ENCODE data around the gene CD109.
"Not testable (repeated sequence)": the region's sequence is repeated elsewhere in the genome, so short reads cannot be mapped to it uniquely, and the experiment has no call there.

DNA sequence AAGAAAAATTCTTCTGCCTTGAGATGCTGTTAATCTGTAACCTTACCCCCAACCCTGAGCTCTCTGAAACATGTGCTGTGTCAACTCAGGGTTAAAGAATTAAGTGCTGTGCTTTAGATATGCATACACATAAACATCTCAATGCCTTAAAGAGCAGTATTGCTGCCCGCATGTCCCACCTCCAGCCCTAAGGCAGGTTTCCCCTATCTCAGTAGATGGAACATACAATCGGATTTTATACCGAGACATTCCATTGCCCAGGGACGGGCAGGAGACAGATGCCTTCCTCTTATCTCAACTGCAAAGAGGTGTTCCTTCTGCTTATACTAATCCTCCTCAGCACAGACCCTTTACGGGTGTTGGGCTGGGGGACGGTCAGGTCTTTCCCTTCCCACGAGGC is 109.2 kb downstream of the CD109 start:
- TF ChIP-seq, protein P1, sequence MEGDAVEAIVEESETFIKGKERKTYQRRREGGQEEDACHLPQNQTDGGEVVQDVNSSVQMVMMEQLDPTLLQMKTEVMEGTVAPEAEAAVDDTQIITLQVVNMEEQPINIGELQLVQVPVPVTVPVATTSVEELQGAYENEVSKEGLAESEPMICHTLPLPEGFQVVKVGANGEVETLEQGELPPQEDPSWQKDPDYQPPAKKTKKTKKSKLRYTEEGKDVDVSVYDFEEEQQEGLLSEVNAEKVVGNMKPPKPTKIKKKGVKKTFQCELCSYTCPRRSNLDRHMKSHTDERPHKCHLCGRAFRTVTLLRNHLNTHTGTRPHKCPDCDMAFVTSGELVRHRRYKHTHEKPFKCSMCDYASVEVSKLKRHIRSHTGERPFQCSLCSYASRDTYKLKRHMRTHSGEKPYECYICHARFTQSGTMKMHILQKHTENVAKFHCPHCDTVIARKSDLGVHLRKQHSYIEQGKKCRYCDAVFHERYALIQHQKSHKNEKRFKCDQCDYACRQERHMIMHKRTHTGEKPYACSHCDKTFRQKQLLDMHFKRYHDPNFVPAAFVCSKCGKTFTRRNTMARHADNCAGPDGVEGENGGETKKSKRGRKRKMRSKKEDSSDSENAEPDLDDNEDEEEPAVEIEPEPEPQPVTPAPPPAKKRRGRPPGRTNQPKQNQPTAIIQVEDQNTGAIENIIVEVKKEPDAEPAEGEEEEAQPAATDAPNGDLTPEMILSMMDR (IDR thresholded peaks at IDR 0.05) = not testable (repeated sequence)
- not testable (repeated sequence) for TF ChIP-seq POLR2AphosphoS5 (IDR thresholded peaks at IDR 0.05); EP300 (IDR thresholded peaks at IDR 0.05; ENCODE audit: low read depth)
